GM20431 (cell line): ENCODE data around the gene ZNF841.
"Not testable (repeated sequence)": the region's sequence is repeated elsewhere in the genome, so short reads cannot be mapped to it uniquely, and the experiment has no call there.

ENCODE experiments used
- in situ Hi-C: fragments of 300-500 bp; cut with MseI, MboI; formaldehyde crosslinking; loops from one replicate; pipeline ENCODE4 v1.15.0; 2020; ENCODE audit warnings: low sequenced_read_pairs; ENCODE audit not compliant: unreplicated experiment

ZNF841 gene

DNA sequence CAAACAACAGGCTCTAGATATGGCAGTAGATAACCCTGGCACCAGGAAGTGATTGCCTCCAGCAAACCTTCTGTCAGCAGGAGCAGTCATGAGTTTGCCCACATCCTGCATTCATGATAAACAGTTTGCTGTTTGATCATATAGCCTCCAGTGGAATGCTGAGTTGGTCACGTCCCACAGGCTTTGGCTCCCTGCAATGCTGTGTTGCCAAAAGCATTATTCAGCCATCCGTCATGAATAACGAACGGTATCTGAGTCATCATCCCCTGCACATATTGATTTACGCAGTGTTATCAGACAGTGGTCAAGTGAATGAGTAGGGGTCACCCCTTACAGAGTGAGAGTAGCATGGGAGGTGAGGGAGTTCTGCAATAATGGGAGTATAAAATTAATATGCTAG is 25.1 kb downstream of the ZNF841 start:
- in situ Hi-C loops, result no loop called here

DNA sequence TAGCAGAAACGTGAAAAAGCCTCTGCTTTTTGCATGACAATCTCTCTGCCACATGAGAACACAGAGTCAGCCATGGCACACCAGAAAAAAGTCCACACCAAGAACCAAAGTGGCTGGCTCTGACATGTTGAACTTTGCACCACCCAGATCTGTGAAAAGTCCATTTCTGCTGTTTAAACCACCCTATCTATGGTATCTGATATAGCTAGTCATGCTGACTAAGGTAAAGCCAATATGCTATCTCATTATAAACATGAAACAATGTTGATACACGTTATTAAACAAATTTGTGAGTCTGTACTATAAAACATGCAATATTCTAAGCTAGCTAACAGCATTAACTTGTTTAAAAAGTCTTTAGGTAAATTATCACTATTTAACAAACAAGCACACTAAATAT is 25.9 kb downstream of the ZNF841 start:
- in situ Hi-C loops, result no loop called here

DNA sequence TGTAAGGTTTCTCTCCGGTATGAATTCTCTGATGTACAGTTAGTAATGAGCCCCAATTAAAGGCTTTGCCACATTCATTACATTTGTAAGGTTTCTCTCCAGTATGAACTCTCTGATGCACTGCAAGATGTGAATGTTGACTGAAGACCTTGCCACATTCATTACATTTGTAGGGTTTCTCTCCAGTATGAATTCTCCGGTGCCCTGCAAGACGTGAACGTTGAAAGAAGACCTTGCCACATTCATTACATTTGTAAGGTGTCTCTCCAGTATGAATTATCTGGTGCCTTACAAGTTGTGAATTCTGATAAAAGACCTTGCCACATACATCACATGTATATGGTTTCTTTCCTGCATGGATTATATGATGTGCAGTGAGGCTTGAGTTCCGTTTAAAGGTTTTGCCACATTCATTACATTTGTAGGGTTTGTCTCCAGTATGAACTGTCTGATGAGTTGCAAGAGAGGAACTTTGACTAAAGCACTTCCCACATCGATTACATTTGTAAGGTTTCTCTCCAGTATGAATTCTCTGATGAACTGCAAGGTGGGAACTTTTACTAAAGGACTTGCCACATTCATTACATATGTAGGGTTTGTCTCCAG is 29.2 kb downstream of the ZNF841 start:
- in situ Hi-C loops, result no loop called here

DNA sequence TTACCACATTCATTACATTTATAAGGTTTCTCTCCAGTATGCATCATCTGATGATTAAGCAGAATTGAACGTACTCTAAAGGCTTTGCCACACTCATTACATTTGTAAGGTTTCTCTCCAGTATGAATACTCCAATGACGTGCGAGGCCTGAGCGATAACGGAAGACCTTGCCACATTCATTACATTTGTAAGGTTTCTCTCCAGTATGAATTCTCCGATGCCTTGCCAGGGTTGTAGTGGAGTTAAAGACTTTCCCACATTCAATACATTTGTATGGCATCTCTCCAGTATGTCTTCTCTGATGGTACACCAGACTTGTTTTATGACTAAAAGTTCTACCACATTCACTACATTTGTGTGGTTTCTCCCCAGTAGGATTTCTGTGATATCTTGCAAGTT is 30.2 kb downstream of the ZNF841 start:
- in situ Hi-C loops, result no loop called here

DNA sequence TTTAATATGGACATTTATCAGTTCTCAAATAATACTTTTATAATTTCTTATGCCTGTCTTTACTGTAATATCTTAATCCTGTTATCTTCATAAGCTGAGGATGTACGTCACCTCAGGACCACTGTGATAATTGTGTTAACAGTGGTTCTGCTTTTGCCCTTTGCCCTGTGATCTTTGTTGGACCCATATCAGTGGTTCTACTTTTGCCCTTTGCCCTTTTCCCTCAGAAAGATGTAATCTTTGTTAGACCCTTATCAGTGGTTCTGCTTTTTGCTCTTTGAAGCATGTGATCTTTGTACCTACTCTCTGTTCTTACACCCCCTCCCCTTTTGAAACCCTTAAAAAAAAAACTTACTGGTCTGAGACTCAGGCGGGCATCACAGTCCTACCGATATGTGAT is 39.1 kb downstream of the ZNF841 start:
- in situ Hi-C loops, result not testable (repeated sequence)

DNA sequence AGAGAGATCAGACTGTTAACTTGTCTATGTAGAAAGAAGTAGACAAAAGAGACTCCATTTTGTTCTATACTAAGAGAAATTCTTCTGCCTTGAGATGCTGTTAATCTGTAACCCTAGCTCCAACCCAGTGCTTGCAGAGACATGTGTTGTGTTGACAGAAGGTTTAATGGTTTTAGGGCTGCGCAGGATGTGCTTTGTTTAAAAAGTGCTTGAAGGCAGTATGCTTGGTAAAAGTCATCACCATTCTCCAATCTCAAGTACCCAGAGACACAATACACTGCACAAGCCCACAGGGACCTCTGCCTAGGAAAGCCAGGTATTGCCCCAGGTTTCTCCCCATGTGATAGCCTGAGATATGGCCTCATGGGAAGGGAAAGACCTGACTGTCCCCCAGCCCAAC is 43.8 kb downstream of the ZNF841 start:
- in situ Hi-C loops, result not testable (repeated sequence)

DNA sequence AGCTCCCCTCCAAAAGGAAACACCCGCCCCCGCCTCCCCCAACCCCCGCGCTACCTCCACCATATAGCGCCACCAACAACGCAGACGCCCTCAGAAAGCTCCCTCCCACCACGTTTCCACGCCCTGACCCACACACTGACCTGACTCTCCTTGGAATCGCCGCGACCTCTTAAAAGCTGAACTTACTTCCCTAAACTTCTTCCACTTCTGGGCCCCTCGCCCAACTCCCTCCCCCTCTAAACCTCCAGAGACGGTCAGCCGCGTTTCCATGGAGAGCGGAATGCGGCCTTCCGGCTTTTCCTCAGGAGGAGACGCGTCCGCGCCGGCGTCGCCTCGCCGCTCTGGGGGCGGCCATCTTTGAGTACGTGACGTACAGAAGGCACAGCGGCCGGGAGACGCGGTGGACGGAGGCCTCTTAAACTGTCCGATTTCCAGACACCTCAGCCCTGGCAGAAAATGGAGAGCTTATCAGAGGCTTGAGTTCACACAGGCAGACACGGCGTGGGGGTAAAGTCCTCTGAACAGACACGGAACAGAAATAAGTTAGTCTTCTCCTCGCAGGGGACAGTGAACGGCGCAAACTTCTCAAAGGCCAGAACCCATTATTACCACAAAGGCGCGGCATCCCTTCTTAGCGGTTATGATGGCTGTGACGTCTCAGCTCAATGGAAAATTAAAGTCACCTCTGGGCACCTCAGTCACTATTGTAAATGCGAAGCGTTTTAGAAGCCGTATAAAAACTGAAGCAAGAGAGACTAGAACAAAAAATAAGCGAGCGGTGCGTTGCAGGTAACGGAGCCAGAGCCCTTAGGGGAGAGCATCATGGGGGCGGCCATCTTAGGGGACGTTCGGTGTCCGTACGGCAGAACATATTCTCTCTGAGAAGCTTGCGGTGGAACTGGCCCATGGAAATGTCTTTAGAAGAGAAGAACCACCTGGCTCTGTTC is 46.7 kb downstream of the ZNF841 start, which contains the start of gene ZNF432:
ZNF432 (minus strand) TSS at position 284 of the 947 bp plus-strand sequence. CDS start 1,970 bp downstream, outside the sequence.
- in situ Hi-C loops, result no loop called here

DNA sequence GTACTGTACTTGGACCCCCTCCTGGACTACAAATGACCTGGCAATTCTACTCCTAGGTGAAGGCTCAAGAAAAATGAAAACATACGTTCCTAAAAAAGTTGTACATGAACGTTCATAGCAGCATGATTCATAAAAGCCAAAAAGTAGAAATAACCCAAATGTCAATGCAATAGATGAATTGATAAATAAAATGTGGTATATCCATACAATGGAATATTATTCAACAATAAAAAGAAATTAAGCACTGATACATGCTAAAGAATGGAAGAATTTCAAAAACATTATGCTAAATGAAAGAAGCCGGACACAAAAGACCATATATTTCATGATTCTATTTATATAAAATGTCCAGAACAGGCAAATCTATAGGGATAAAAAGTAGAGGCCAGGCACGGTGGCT is 56.4 kb downstream of the ZNF841 start:
- in situ Hi-C loops, result no loop called here

DNA sequence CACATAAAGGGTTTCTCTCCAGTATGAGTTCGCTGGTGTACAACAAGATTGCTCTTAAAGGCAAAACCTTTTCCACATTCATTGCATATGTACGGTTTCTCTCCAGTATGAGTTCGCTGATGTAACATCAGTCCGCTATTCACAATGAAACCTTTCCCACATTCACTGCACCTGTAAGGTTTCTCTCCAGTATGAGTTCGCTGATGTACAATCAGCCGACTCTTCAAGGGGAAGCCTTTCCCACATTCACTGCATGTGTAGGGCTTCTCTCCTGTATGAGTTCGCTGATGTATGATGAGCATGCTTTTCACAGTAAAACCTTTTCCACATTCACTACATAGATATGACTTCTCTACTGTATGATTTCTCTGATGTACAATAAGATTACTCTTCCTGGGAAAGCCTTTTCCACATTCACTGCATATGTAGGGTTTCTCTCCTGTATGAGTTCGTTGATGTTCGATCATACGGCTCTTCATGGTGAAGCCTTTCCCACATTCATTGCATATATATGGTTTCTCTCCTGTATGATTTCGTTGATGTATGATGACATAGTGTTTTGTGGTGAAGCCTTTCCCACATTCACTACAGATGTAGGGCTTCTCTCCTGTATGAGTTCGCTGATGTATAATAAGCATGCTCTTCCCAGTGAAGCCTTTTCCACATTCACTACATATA is 61.4 kb downstream of the ZNF841 start:
- in situ Hi-C loops, result no loop called here

DNA sequence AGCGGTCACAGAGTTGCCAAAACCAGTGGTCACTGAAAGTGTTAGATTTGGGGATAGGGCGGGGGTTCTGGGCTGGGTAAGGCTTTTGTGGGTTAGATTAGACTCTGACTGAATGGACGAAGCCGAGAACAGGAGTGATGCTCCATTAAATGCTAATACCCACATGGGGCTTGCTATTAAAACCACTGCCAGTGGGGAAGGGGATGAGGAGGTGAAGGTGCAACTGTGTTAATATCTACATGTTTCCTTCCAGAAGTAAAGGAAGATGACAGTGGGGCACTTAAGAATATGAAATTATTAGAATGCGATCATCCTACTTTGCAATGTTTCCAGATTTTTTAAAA is 66.8 kb downstream of the ZNF841 start:
- in situ Hi-C loops, result no loop called here

DNA sequence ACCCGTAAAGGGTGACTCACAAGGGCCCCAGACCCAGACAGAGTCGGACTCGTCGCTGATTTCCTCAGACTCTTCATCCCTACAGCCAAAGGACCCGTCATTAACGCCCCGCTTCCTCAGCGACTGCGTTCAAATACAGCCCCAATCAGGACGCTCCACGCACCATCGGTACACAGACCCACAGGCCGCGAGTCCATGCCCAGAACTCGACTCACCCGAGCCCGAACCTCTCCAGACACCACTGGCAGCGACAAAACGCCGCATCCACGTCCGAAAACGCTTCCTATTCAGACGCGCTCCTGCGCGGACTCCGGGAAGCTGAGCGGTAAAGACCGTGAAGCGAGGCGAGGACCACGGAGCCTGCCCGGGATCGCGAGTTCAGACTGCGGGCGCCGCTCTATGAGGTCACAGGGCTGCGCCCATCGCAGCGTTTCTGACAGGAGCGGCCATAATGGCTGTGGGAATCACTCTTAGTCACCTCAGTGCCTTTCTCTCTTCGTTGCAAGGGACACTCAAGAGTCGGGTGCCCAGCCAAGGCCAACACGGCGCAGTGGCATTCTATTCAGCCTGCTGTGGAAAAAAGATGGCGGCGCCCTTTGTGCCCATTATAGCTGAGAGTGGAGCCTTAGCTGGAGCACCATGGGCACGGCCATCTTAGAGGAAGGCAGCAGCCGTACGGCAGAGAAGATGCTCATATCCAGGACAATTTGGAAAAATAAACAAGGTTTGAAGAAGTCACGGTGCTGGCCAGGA is 67.4 kb downstream of the ZNF841 start, which contains the start of gene ZNF614:
ZNF614 (minus strand) TSS at position 353 of the 753 bp plus-strand sequence. CDS start 2,634 bp downstream, outside the sequence.
- in situ Hi-C loops, result no loop called here

DNA sequence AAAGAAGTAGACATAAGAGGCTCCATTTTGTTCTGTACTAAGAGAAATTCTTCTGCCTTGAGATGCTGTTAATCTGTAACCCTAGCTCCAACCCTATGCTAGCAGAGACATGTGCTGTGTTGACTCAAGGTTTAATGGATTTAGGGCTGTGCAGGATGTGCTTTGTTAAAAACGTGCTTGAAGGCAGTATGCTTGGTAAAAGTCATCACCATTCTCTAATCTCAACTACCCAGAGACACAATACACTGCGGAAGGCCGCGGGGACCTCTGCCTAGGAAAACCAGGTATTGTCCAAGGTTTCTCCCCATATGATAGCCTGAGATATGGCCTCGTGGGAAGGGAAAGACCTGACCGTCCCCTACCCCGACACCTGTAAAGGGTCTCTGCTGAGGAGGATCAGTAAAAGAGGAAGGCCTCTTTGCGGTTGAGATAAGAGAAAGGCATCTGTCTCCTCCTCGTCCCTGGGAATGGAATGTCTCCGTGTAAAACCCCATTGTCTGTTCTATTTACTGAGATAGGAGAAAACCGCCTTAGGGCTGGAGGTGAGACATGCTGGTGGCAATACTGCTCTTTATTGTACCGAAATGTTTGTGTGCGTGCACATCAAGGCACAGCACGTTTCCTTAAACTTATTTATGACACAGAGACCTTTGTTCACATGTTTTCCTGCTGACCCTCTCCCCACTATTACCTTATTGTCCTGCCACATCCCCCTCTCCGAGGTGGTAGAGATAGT is 69.1 kb downstream of the ZNF841 start:
- in situ Hi-C loops, result not testable (repeated sequence)

DNA sequence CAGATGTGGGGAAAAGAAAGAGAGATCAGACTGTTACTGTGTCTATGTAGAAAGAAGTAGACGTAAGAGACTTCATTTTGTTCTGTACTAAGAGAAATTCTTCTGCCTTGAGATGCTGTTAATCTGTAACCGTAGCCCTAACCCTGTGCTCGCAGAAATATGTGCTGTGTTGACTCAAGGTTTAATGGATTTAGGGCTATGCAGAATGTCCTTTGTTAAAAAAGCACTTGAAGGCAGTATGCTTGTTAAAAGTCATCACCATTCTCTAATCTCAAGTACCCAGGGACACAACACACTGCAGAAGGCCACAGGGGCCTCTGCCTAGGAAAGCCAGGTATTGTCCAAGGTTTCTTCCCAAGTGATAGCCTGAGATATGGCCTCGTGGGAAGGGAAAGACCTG is 71.1 kb downstream of the ZNF841 start:
- in situ Hi-C loops, result not testable (repeated sequence)

DNA sequence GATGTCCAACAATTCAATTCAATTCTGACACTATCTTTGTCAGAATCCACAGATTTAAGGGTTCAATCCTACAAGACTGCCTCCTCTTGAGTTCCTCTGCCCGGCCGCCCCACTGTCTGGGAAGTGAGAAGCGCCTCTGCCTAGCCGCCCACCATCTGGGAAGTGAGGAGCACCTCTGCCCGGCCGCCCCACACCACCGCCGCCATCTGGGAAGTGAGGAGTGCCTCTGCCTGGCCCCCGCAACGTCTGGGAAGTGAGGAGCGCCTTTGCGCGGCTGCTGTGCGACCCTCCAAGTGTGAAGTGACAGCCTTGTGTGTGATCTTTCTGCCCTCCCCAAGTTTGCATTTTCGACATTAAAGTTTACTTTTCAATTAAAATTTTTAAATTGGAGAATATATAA is 73.4 kb downstream of the ZNF841 start:
- in situ Hi-C loops, result no loop called here

DNA sequence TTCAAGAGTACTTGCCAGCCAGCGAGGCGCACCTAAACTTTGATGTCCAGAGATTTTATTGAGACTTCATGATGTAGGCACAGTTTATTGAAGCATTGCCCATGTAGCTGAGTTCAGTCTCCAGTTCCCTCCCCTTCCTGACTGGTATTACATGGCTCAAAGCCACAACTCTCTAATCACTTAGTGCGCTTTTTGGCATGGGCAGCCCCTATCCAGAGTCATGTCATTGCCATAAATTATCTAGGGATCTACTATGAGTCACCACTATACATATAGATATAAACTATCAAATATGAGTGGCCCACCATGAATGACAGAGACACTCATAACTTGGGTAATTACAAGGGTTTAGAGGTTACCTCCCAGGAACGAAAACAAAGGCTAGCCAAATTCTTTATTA is 75.1 kb downstream of the ZNF841 start:
- in situ Hi-C loops, result no loop called here
